Bronchus fibroblast of lung (primary cell): Measurements from ENCODE around the gene MRPL44. TPM values are rescaled to one million over a fixed set of nuclear protein-coding genes. Genes with fewer than 3 reads are reported as not detected.

Experiments
- total RNA-seq: library from RNA; depleted of rRNA; stranded (reverse); fragments of >200 nt; gene quantifications from 2 replicates; pipeline ENCODE4 v1.2.3, GENCODE V29; 2015

Gene MRPL44
- total RNA-seq = 35.2 and 38.7 TPM in 2 replicates

DNA sequence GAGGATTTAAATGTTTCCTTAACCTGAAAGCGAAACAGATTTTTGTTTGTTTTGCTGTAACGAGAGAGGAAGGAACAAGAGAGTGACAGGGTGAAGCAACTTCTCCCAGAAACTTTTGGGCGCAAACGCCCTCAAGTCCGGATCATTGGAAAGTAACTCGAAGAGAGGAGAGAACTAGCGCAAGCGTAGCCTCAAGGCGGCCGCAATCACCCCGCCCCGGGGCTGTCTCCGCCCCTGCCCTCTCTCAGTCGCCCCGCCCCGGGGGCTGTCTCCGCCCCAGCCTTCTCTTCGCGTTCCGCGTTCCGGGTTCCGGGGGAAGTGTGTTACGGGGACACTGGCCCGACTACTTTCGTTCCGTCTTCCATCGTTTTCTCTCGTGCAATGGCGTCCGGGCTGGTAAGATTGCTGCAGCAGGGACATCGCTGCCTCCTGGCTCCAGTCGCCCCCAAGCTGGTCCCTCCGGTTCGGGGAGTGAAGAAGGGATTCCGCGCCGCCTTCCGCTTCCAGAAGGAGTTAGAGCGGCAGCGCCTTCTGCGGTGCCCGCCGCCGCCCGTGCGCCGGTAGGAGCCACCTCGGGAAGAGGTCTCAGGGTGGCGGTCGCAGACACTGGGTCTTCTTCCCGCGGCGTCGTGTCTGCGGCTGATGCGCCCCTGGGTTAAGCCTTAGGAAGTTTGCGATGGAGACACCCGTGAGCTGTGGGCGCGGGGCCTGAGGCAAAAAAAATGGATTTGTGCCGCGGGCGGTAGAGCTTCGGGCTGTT is at the start of gene MRPL44:
MRPL44 (plus strand) TSS at position 372 of the 760 bp plus-strand sequence; CDS start at position 382, 10 bp downstream.

GRCh38 chr2:223944703-223945531 is 12.3 kb upstream of the MRPL44 start, which contains the start of gene WDFY1:
TSS of gene WDFY1 (minus strand) at chr2:223945335. CDS start at chr2:223945284, 51 bp downstream.

Other genes starting within 250 kb of the MRPL44 start
- 1.2 and 2.2 TPM in 2 replicates for gene AP1S3, start 119.9 kb upstream of the MRPL44 start, total RNA-seq
- 28.5 and 29.6 TPM in 2 replicates for gene WDFY1, start 12.1 kb upstream of the MRPL44 start, total RNA-seq
- gene SERPINE2, start 81.8 kb downstream of the MRPL44 start, total RNA-seq = 14.0 and 14.4 TPM in 2 replicates